GM18519 (cell line): ENCODE data around the gene NKTR.
A peak's percentile ranks its signal among the peaks of the same experiment; 100 is the strongest.
"Not testable (repeated sequence)": the region's sequence is repeated elsewhere in the genome, so short reads cannot be mapped to it uniquely, and the experiment has no call there.

Experiments used
- ATAC-seq: cut with Tn5 transposase; IDR thresholded peaks from one replicate; pipeline ENCODE4 v1.9.1; 2021; ENCODE audit warnings: mild to moderate bottlenecking, moderate library complexity; ENCODE audit not compliant: unreplicated experiment, low FRiP score

Gene NKTR

DNA sequence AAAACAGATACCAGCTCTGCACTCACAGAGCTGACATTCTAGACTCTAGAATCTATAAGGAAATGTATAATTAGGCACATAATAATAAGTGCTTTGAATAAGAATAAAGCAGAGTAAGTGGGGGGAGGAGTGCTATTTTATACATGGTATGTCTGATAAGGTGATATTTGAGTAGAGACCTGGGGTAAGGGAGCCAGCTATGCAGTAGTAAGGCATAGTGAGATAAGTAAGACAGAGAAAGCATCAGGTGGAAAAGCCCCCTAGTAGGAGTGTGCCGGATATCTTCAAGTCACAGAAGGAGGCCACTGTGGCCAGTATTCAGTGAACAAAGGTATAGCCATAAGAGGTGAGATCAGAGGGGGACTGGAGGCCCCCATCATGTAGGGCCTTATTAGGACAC is 6.9 kb upstream of the NKTR start:
- no peak for ATAC-seq

DNA sequence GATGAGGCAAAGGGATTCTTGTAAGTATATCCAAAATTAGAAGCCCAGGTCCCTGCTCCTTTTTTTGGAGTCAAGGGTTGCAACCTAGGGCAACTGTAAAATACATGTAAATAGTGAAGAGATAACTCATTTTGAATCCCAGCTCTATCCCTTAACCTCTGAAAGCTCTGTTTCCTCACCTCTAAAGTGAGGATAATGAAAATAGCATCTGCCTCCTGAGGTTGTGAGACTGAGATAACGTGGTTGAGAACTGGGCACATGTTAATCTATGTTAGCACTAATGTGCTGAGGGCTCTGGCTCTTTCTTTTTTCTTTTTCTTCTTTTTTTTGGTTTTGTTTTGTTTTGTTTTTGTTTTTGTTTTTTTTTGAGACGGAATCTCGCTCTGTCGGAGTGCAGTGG is 4.8 kb upstream of the NKTR start:
- ATAC-seq, result no peak

DNA sequence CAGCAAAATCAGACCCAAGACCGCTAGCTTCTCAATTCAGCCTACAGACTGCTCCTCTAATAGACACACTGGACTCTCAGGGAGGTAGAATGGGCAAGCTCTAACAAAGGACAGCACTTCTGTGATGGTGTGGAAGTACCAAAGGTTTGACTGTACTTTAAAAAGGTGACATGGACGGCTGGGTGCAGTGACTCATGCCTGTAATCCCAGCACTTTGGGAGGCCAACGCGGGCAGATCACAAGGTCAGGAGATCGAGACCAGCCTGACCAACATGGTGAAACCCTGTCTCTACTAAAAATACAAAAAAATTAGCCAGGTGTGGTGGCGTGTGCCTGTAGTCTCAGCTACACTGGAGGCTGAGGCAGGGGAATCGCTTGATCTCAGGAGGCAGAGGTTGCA is 3.4 kb upstream of the NKTR start:
- ATAC-seq, result not testable (repeated sequence)

DNA sequence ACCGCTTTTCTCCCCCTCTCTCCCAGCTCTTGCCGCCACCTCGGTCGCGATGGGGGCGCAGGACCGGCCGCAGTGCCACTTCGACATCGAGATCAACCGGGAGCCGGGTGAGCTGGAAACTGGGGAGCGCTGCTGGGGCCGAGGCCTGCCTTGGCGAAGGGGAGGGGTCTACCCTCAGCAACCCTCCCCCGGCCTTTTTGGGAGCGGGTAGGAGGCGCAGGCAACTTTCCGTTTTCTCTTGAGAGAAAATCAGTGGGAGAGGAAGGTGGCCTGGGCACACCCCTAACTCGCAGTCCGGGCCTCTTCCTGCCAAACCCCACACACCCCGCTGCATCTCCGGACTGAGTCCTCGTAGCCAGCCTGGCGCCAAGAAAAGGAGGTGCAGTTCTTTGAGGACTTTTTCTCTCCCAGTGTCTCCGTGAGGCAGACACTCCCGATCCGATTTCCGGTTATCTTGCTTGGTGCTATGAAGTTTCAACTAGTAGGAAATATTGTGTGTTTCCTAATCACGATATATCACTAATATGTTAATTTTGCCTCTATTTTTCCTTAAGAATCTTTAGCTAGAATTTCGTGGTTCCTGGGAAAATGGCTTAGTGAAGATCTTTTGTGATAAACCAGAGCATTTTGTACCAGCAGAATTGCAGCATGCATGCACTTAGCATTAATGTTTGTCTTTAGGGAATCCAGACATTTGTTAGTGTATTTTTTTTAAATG is 631 bp downstream of the NKTR start:
- ATAC-seq, result peak; percentile 11

DNA sequence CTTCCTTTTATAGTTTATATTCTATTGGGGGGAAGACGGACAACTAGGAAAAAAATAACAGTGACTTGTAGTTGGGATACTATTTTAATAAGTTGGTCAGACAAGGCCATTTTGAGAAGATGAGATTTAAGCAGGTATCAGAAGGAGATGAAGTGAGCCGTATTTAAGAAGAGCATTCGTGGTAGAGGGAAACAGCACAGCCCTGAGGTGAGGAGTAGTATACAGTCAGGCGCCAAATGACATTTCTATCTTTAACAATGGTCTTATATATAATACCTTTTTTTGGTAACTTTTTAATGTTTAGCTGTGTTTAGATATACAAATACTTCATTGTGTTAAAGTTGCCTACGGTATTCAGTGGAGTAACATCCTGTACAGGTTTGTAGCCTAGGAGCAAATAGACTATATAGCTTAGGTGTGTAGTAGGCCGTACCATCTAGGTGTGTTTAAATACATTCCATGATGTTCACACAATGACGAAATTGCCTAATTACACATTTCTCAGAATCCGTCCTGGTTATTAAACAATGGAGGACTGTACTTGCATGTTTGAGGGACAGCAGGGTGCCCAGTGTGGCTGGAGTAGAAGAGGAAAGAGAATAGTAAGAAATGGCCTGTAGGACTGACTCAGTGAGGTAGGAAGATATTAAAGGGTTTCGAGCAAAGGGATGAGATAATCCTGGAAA is 1.6 kb downstream of the NKTR start:
- ATAC-seq, result no peak

DNA sequence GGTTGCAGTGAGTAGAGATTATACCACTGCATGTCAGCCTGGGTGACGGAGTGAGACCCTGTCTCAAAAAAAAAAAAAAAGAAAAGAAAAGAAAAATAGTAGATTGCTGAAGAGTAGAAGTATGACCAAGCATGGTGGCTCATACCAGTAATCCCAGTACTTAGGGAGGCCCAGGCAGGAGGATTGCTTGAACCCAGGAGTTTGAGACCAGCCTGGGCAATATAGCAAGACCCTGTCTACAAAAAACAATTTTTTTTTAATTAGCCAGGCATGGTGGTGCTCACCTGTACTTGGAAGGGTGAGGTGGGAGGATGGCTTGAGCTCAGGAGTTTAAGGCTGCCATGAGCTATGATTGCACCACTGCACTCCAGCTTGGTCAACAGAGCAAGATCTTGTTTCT is 2.5 kb downstream of the NKTR start:
- ATAC-seq, result no peak

DNA sequence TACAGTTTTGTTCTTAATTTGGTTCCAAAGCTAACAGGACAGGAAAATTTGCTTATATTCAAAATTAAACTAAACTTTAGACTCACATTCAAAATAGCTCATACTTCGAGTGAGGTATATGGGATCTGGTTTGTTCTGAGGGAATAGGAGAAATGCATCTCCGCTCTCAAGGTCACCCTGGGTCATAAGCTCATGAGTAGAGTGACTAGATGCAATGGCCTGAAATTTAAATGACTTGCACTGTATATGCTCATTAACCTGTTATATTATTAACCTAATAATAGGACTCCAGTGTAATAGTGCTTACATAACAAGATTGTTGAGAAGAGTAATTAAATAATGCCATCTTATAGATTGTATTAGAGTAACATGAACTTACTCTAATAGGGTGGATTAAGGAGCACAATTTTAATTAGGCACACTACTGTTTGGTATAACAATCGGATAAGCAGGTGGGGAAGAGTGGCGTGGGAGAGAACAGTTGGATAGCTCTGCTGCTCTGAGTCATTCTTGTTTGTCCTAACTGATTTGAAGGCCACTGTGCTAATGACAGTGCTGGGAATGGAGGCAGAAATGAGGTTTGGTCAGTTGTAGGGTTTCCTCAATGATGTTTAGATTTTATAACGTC is 5.2 kb downstream of the NKTR start:
- no peak for ATAC-seq

DNA sequence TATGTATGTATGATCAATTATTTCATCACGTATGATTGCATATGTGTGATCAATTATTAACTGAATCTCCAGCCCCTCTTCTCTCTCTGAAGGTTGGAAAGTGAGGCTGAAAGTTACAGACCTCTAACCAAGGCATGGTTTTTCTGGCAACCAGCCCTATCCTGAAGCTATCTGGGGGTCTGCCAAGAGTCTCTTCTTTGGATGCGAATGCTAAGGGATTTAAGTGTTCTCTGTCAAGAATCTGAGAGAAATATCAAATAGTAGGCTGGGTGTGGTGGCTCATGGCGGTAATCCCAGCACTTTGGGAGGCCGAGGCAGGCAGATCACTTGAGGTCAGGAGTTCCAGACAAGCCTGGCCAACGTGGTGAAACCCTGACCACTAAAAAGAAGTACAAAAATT is 8.1 kb downstream of the NKTR start:
- ATAC-seq, result no peak

DNA sequence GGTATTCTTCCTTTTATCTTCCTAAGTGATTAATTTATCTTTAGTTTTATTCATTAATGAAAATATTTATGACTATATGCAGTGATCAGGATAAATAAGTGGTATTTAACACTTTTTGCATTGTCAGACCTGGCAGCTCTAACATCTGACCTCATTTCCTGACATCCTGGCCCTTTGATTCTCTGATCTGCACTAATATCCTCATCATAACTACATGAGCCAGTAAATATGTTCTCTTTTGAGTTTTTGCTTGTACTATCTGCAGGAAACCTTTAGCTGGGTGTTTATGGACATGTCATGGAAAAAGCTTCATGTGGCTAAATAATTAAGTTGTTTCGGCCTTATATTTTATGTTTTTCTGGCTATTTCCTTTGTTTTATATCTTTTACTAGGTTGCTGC is 10.5 kb downstream of the NKTR start:
- ATAC-seq, result no peak

DNA sequence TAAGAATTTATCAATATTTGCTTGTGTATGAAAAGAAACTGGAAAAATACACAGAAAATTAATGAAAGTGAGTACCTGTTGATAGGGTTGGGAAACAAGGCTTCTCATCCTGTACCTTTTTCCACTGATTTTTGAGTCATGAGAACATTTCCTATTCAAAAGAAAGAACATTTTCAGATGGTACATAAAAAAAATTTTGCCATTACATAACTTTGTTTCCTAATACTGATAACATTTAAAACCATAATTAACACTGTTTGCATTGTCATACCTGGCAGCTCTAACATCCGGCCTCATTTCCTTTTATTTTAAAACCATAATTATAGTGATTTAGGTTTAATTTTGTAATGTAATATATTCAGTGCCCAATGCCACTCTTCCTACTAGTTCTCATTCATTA is 11.7 kb downstream of the NKTR start:
- ATAC-seq, result no peak

DNA sequence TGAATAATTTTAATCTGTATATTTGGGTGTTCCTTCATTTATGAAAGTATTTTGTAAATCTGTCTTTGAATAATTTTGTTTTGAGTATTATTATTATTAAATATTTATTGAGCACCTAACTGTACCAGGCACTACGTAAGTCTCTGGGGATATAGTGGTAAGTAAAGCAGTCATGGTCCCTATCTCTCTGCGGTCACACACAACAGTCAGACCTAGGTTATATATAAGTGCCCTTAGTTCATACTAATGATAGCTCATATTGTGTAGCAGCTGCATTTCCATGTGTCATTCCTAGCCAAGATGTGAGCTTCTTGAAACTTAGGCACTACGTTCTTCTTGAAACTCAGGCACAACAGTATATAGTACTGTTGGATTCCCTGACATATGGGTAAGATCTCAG is 12.4 kb downstream of the NKTR start:
- peak; percentile 55 for ATAC-seq

DNA sequence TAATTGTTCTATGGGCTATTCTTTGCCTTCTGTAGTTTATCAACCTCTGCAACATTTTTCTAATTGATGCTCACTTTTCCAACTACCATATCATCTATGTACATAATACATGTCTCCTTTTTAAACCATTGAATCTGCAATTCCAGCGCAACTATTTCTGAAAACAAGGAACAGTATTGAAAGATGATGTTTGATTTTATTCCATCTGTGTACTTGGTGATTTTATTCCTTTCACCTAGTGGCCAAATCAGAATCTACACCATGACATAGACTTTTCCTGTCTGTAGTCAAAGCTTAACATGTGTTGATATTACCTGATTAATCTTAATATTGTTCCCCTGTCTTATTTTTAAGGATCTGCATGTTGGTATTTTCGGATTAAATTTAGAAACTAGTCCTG is 13.0 kb downstream of the NKTR start:
- ATAC-seq, result no peak

DNA sequence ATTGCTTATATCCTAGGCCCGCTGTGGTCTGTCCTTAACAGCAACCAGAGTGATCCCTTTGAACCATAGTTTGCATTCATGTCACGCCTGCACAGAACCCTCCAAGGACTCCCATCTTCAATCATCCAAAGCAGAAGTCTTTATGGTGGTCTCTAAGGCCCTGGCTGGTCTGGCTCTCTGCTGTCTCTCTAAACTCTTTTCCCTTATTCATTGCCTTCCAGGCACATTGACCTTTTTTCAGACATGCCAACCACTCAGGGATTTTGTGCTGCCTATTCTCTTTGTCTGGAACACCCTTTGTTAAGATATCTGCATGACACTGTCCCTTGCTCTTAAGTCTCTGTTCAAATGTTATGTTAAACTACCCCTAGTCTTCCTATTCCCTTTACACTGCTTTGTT is 31.1 kb downstream of the NKTR start:
- ATAC-seq, result no peak

DNA sequence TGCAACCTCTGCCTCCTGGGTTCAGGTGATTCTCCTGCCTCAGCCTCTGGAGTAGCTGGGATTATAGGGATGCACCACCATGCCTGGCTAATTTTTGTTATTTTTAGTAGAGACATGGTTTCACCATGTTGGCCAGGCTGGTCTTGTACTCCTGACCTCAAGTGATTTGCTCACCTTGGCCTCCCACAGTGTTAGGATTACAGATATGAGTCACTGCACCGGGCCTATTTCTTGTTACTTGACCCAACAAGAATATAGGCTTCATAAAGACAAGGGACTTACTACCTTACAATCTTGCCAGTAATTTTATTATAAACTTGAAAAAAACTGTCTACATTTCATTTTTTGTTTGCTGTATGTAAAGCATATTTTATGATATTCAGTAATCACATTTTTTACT is 31.7 kb downstream of the NKTR start:
- no peak for ATAC-seq

DNA sequence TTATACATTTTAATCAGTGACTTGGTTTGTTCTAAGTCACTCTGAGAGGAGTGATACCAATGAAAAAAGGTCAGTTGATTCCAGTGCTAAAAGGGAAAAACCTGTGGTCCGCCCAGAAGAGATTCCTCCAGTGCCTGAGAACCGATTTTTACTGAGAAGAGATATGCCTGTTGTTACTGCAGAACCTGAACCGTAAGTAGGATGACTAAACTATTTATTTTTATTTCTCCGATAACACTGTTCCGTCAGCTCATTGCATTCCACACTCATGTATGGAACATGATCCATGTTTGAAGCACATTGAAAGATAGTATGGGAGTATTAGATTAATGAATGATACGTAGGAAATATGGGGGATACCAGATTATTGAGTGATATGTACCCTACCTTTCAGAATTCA is 33.1 kb downstream of the NKTR start:
- ATAC-seq, result no peak

DNA sequence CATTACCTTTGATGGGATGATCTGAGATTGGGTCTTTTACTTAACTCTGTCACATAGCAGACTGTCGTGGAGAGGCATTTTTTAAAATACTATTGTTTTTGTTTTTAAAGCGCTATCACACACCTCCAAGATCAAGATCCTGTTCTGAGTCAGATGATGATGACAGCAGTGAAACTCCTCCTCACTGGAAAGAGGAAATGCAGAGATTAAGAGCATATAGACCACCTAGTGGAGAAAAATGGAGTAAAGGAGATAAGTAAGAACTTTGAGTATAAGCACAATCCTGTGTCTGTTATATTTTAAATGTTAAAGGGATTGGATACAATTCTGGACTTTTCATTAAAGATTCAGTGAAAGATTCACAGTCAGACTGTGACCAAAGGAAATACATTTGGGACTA is 34.6 kb downstream of the NKTR start:
- ATAC-seq, result no peak

DNA sequence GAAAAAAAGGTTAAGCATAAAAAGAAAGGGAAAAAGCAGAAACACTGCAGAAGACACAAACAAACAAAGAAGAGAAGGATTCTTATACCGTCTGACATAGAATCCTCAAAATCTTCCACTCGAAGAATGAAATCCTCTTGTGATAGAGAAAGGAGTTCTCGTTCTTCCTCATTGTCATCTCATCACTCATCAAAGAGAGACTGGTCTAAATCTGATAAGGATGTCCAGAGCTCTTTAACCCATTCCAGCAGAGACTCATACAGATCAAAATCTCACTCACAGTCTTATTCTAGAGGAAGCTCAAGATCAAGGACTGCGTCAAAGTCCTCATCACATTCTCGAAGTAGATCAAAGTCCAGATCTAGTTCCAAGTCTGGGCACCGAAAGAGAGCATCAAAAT is 36.5 kb downstream of the NKTR start:
- ATAC-seq, result no peak

DNA sequence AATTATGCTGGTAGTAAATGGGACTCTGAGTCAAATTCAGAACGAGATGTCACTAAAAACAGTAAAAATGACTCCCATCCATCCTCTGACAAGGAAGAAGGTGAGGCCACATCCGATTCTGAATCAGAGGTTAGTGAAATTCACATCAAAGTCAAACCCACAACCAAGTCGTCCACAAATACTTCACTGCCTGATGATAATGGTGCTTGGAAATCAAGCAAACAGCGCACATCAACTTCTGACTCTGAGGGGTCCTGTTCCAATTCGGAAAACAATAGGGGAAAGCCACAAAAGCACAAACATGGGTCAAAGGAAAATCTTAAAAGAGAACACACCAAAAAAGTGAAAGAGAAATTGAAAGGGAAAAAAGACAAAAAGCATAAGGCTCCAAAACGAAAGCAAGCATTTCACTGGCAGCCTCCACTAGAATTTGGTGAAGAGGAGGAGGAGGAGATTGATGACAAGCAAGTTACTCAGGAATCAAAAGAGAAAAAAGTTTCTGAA is 37.9 kb downstream of the NKTR start:
- no peak for ATAC-seq

DNA sequence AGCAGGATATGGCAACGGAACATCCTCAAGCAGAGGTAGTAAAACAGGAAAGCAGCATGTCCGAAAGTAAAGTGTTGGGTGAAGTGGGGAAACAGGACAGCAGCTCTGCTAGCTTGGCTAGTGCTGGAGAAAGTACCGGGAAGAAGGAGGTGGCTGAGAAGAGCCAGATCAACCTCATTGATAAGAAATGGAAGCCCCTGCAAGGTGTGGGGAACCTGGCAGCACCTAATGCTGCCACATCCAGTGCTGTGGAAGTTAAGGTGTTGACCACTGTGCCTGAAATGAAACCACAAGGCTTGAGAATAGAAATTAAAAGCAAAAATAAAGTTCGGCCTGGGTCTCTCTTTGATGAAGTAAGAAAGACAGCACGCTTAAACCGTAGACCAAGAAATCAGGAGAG is 38.7 kb downstream of the NKTR start:
- no peak for ATAC-seq

DNA sequence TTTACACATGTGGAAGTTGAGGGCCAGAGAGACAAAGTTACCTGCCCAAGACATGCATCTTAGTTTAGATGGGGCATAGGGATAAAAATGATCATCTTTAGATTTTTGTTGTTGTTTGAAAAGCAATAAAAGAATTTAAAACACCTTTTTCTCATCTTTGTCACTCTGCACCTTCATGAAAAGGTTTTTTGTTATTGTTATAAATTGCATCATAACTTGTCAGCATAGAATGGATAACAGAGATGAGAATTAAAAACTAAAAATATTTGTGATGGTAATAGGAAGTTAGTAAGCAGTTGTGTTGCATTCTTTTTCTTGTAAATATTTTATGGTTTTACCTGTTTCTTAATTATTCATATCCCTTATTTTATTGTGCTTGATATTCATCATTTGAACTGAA is 39.6 kb downstream of the NKTR start:
- ATAC-seq, result no peak

DNA sequence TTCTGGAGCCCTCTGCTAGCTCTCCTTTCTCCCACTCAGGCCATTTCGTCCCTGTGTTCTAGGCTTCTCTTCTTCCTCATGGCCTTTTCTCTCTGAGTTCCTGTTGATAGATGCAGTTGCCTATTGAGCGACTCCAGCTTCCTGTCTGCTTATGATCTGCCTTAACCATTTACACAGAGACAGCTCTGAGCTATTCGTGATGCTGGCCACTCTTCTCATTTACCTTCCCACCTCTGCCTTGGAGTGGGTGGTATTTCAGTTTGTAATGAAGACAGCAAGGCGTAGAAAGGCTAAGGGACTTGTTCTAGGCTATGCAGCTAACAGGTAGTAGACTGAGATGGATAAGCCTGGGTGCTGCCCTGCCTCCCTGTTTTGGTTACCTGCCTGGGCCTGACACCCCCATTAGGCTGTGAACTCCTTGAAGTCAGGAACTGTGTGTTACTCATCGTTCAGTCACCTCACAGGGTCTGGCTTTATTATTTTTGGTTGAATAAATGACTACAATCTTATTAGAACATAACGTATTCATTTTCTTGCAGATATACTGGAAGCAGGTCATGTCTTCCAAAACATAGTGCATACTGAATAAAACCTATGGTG is 40.4 kb downstream of the NKTR start:
- no peak for ATAC-seq
